OCI-LY3 (cell line): ENCODE results near the gene WWOX.

Source experiments
- H2AFZ ChIP-seq: fragments of 200-600, 300-600 bp; shearing (Covaris generic); 2 replicates; pipeline ENCODE4 v1.6.0; 2014; ENCODE audit warnings: antibody characterized with exemption, low read depth, low read length
- H3K27ac ChIP-seq: fragments of 200-600, 300-600 bp; sonication (generic); 2 replicates; pipeline ENCODE4 v1.5.1; 2014; ENCODE audit warnings: mild to moderate bottlenecking, low read length, moderate library complexity, mixed read lengths
- H3K27me3 ChIP-seq: fragments of 200-600, 300-600 bp; sonication (generic); 2 replicates; pipeline ENCODE4 v1.6.1; 2014; ENCODE audit warnings: low read depth, low read length, mixed read lengths
- H3K36me3 ChIP-seq: fragments of 200-600, 300-600 bp; sonication (generic); replicated peaks from 2 replicates; pipeline ENCODE3; 2014; ENCODE audit warnings: low read depth, low read length, mixed read lengths
- H3K4me1 ChIP-seq: fragments of 300-600, 200-600 bp; sonication (generic); 2 replicates; pipeline ENCODE4 v1.6.1; 2014; ENCODE audit warnings: low read length, mixed read lengths
- H3K4me2 ChIP-seq: fragments of 200-600, 300-600 bp; sonication (generic); 2 replicates; pipeline ENCODE4 v1.6.1; 2014; ENCODE audit warnings: low read length, mixed read lengths
- H3K4me3 ChIP-seq: fragments of 300-600, 200-600 bp; sonication (generic); 2 replicates; pipeline ENCODE4 v1.5.1; 2014; ENCODE audit warnings: antibody characterized with exemption, mild to moderate bottlenecking, low read length, moderate library complexity
- H3K79me2 ChIP-seq: fragments of 300-600, 200-600 bp; shearing (Covaris generic); 2 replicates; pipeline ENCODE4 v1.6.1; 2014; ENCODE audit warnings: mild to moderate bottlenecking, low read length, mixed read lengths
- H3K9ac ChIP-seq: fragments of 300-600, 200-600 bp; shearing (Covaris generic); 2 replicates; pipeline ENCODE4 v1.6.0; 2014; ENCODE audit warnings: mild to moderate bottlenecking, low read length, moderate library complexity
- H3K9me3 ChIP-seq: fragments of 200-600, 300-600 bp; shearing (Covaris generic); 2 replicates; pipeline ENCODE4 v1.6.1; 2014; ENCODE audit warnings: low read length, mixed read lengths; ENCODE audit not compliant: insufficient read depth
- H4K20me1 ChIP-seq: fragments of 200-600, 300-600 bp; sonication (generic); 2 replicates; pipeline ENCODE4 v1.6.1; 2016; ENCODE audit warnings: low read length, mixed read lengths; ENCODE audit not compliant: insufficient read depth
- CTCF ChIP-seq: fragments of 200-600, 300-600 bp; sonication (generic); IDR thresholded peaks from 2 replicates; pipeline ENCODE4 v1.5.1; 2014; ENCODE audit warnings: antibody characterized with exemption, low read length, low read depth
- EZH2phosphoT487 ChIP-seq: fragments of 200-600 bp; shearing (Covaris generic); IDR thresholded peaks from 2 replicates; pipeline ENCODE4 v1.6.1; 2018; ENCODE audit warnings: antibody characterized with exemption, mixed run types, low read depth

WWOX gene

GRCh38 chr16:78244131-78244895, 144.9 kb downstream of the WWOX start:
- TF ChIP-seq EZH2phosphoT487 (no peak), CTCF (no peak)
- H3K4me1 ChIP-seq, result no peaks in the 10 kb centered on the region
- no peaks in the 10 kb centered on the region for H3K36me3 ChIP-seq

DNA sequence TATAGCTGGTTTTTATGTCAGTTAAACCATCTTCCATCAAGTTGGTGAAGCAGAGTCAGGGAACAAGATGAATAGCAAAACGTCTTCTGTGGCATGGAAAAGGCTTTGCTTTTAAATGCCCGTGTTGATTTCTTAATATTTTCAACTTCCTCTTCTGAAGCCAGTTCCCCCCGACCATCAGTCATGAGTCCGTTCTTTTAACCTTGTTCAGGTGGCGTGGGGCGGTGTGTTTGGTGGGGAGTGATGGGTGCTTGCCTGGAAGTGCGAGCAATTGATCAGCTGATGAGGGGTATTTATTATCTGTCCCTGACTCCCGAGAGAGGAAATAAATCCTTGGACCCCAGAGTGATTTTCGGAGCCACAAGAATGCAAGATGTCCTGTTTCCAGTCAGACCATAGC, 147.1 kb downstream of the WWOX start:
- Histone ChIP-seq H3K36me3 (no peaks in the 10 kb centered on the region), H4K20me1 (no peaks in the 10 kb centered on the region), H3K27ac (no peak overlapping the region), H3K27me3 (no peaks in the 10 kb centered on the region), H3K9ac (no peak overlapping the region), H3K4me2 (no peak overlapping the region), H3K79me2 (no peaks in the 10 kb centered on the region), H3K9me3 (no peaks in the 10 kb centered on the region), H2AFZ (no peak overlapping the region), H3K4me3 (no peak overlapping the region), H3K4me1 (no peaks in the 10 kb centered on the region)
- TF ChIP-seq CTCF, result no peak
- no peak for TF ChIP-seq EZH2phosphoT487

More at GRCh38 chr16:78244131-78244895, 144.9 kb downstream of the WWOX start:
- H4K20me1 ChIP-seq, result no peaks in the 10 kb centered on the region
- H3K27me3 ChIP-seq, result no peaks in the 10 kb centered on the region
- no peaks in the 10 kb centered on the region for H3K9me3 ChIP-seq
- no peaks in the 10 kb centered on the region for H3K79me2 ChIP-seq
- no peak overlapping the region for H3K9ac ChIP-seq
- no peak overlapping the region for H3K27ac ChIP-seq
- H3K4me2 ChIP-seq, result no peak overlapping the region
- no peak overlapping the region for H3K4me3 ChIP-seq
- H2AFZ ChIP-seq, result no peak overlapping the region

GRCh38 chr16:78249056-78249455, 149.6 kb downstream of the WWOX start:
- H3K79me2 ChIP-seq, result no peaks in the 10 kb centered on the region
- H4K20me1 ChIP-seq, result no peaks in the 10 kb centered on the region
- H3K4me1 ChIP-seq, result no peaks in the 10 kb centered on the region
- no peak overlapping the region for H3K4me2 ChIP-seq
- no peak overlapping the region for H3K9ac ChIP-seq
- no peak overlapping the region for H3K27ac ChIP-seq
- no peaks in the 10 kb centered on the region for H3K36me3 ChIP-seq
- TF ChIP-seq EZH2phosphoT487 (no peak), CTCF (no peak)
- H3K4me3 ChIP-seq, result no peak overlapping the region
- no peaks in the 10 kb centered on the region for H3K9me3 ChIP-seq
- H2AFZ ChIP-seq, result no peak overlapping the region
- no peaks in the 10 kb centered on the region for H3K27me3 ChIP-seq

DNA sequence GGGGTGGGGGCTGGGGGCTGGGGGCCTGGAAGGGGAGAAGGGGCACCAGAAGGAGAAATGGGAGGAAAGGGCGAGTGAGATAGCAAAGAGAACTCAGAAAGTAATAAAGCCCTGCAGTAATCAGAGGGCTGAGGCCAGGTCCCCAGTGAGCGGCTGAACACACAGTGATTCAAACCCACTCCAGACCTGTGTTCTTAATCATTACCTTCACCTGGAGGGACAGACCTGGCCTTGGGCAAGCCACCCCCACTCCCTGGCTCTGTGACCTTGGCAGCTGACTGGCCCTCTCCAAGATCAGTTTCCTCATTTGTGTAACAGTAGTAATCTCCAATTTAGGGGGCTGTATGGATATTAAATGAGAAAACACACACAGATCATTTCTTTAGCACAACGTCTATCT, 150.4 kb downstream of the WWOX start:
- Histone ChIP-seq H2AFZ (no peak overlapping the region), H3K79me2 (no peaks in the 10 kb centered on the region), H3K36me3 (no peaks in the 10 kb centered on the region), H3K9ac (no peak overlapping the region), H4K20me1 (no peaks in the 10 kb centered on the region), H3K4me1 (no peaks in the 10 kb centered on the region), H3K4me3 (no peak overlapping the region), H3K27ac (no peak overlapping the region), H3K4me2 (no peak overlapping the region), H3K9me3 (no peaks in the 10 kb centered on the region), H3K27me3 (no peaks in the 10 kb centered on the region)
- no peak for TF ChIP-seq EZH2phosphoT487
